Measurements from ENCODE around the gene APCDD1L.

DNA sequence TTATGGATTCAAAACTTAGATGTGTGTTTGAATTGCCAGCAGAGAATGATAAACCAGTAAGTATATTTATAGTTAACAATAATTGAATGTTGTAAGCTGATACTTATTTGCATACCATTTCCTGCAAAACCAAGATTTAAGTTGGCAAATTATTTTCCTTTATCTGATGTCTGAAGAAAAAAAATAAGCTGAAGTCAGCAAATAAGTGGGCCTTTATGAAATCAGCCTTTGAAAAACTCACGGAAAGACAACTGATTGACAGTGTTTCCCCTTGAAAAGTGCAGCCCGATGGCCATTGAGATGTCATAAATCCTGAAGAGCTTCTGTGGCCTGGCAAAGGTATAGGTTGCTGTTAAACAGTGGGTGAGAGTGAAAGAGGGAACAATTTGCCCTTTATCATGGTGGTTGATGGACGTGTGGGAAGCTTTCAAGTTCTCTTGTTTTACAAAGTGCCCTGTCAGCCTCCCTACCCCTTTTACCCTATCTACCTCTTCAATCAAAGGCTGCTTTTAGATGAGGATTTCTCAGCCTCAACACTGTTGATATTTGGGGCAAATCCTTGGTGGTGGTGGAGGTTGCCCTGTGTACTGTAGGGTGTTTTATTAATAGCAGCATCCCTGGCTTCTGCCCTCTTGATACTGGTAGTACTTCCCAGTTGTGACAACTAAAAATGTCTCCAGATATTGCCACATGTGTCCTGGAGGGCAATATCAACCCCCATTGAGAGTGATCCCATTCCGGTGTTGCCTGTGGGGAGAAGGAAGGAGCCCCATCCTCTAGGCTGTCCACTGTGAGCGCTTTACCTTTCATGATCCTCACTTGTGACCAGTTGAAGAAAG is 76.0 kb downstream of the APCDD1L start:
- no peak for TF ChIP-seq KAT7 (CRISPR knock-in tag; IDR thresholded peaks at IDR 0.05; ENCODE audit: borderline replicate concordance)
- TF ChIP-seq JAZF1 (CRISPR knock-in tag; IDR thresholded peaks at IDR 0.05) = no peak
- TF ChIP-seq AFF4 (CRISPR knock-in tag; IDR thresholded peaks at IDR 0.05; ENCODE audit: borderline replicate concordance) = no peak
- no peak for TF ChIP-seq ERG (CRISPR knock-in tag; IDR thresholded peaks at IDR 0.05)
- TF ChIP-seq CTCF (IDR thresholded peaks at IDR 0.05) = no peak
- no peak for TF ChIP-seq JUN (CRISPR knock-in tag; IDR thresholded peaks at IDR 0.05)
- no peak for TF ChIP-seq ESRRA (CRISPR knock-in tag; IDR thresholded peaks at IDR 0.05; ENCODE audit: borderline replicate concordance)
- no peak for TF ChIP-seq FOXK1 (CRISPR knock-in tag; IDR thresholded peaks at IDR 0.05)
- no peak for TF ChIP-seq RORB (CRISPR knock-in tag; IDR thresholded peaks at IDR 0.05)
- no peak for TF ChIP-seq MAX (CRISPR knock-in tag; IDR thresholded peaks at IDR 0.05)
